ENCODE results near the gene TRIP4.

TRIP4 gene

DNA sequence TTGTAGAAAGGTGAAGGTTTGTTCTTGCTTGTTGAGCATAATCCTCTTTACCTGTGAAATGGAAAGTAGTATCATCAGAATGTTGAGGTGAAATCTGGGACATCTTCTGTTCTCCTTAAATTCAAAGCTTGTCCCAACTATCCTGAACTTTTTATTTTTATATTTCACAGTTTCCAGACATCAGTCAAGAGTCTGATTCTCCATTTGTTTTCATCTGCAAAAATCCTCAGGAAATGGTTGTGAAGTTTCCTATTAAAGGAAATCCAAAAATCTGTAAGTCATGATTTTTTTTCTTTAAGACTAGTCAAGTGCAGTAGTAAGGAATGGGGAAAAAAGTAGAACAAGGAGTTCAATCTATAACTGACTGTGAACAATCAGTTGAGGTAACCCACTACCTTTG is 57.2 kb downstream of the TRIP4 start:
- no peak for DNase-seq (ENCODE audit: extremely low read depth in 1 of 2, low read depth in 1 of 2)

DNA sequence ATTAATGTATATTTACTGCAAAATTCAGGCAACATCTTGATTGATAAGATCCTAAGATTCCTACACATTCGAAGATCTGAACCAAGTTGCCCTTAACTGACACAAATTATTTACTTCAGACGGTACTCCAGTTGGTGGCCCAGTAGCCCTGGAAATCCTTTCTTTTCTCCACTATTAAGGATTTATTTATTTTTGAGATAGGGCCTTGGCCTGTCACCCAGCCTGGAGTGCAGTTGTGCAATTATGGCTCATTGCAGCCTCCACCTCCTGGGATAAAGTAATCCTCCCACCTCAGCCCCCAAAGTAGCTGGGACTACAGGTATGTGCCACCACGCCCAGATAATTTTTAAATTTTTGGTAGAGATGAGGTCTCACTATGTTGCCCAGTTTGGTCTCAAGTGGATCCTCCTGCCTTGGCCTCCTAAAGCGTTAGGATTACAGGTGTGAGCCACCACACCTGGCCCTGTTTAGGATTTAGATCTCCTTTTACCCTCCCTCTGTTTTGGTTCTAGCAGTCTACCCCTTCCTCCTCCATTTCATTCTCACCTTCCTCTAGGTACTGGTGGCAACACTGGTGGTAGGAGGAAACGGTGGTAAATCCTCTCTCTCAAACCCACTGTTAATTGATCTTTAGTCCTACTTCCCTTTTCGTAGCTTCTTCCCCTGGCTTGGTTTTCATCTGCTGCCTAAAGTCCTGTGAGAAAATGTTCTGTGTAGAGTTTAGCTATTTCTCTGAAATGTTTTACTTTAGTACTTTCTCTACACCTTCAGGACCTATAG is 60.1 kb downstream of the TRIP4 start:
- DNase-seq (ENCODE audit: extremely low read depth in 1 of 2, low read depth in 1 of 2): no peak

DNA sequence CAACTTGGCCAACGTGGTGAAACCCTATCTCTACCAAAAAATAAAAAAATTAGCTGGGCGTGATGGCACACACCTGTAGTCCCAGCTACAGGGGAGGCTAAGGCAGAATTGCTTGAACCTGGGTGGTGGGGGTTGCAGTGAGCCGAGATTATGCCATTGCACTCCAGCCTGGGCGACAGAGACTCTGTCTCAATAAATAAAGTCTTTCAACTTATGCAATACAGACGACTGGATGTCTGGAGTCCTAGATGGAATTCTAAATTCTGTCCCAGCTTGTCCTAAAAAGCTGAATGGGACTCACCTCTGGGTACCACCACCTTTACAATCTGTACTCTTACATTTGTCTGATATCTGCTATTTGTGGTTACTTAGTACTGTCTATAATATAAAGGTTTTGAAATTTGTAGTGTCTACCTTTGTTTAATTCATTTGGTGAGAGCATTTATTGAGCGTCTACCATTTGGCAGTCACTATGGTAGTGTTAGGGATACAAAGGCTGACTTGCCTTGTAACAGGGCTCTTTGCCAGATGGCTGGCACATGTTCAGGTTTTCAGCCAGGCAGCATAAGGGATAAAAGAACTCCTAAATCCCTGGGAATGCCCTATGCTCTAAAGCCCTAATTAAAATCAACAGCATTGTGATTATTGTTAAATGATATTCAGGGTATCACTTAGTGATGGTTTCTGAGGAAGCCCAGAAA is 65.5 kb downstream of the TRIP4 start:
- DNase-seq (ENCODE audit: extremely low read depth in 1 of 2, low read depth in 1 of 2): no peak

DNA sequence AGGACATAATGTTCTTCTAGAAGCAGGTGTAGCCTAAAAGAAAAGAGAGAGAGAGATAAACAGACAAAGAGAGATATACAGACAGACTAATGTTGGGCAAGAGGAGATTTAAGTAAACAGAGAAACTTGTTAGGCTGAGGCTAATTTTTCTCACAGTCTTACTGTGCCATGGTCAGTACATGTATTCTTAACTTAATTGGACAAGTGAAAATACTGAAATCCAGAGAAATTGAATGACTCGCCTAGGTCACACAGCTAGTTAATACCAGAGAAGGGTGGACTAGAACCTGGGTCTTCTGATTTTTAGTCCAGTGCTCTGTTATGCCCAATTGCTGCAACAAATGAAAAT is 66.0 kb downstream of the TRIP4 start:
- DNase-seq (ENCODE audit: extremely low read depth in 1 of 2, low read depth in 1 of 2): no peak

- no peak for DNase-seq (ENCODE audit: extremely low read depth in 1 of 2, low read depth in 1 of 2)
These were observed 66.6 kb downstream of the TRIP4 start for GRCh38 chr15:64454282-64454681.

DNA sequence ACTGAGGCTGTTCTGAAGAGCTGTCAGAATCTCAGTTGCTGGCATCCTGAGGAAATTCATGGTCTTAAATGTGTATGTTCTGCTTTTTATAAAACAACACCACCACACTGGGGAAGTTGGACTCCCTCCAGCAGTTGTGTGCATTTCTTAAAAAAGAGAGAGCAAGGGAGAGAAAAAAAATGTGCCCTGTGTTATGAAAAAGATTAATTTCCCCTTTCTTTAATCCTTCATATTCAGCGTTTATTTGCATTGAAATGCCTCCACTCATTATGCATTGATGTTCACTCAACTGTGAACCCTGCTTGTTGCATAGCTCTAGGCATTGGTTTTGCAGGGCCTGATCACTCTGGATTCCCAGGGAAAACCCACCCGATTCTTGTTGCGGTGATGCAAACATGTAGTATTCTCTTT is 68.3 kb downstream of the TRIP4 start:
- no peak for DNase-seq (ENCODE audit: extremely low read depth in 1 of 2, low read depth in 1 of 2)

GRCh38 chr15:64456634-64457108 is 69.0 kb downstream of the TRIP4 start:
- DNase-seq (ENCODE audit: extremely low read depth in 1 of 2, low read depth in 1 of 2): no peak

DNA sequence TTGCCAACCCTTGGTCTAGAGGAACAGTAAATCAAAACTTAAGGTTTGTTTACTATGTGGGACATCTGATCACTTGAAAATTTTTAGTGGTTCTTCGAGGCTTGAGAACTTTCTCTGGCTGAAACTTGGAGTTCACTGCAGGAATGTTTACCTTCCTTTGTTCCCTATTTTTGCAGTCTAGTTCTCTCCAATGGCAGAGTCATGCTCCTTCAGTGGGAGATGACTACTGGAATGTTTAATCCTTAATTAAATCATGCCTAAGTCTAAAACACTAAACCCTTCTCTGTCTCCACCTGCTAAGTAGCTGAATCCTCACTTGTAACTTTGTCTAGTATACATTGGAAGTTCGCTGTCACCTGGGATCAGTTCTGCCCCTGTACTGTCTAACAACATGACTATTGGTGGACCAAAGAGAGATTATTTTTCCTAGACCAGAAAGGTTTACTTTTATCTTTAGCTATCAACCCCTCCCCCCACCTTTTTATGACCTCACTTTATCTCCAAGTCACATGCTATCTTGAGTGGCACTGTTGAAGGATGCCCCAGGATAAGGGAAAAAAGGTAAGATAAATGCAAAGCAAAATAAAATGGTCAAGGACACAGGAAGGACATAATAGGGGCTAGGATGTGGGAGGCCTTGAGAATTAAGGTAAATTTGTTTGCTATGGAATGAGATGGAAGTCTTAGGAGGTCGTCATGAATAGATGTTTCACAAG is 71.6 kb downstream of the TRIP4 start:
- DNase-seq (ENCODE audit: extremely low read depth in 1 of 2, low read depth in 1 of 2): no peak

DNA sequence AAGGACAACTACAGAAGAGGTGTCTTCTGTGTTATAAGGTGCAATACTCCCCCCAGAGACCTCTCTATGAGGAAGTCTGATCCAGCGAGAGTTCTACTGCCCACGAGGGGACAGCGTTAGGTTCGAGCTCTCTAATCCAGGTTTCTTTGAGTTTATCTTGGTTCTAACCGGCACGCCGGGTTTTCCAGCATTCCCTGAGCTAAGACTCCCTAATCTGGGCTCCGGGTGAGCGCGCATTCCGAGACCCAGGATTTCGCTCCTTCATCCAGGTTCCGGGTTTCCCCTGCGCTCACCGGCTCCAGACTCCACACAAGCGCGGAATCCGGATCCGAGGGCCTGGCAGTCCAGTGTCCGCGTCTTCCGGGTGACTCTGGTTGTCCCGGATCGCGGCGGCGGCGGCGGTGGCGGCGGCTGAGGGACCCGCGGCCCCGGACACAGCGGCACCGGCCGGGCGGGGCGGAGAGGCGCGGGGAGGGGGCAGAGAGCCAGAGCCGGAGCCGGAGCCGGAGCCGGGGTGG is 72.6 kb downstream of the TRIP4 start, which contains the start of gene ZNF609:
ZNF609 (plus strand) TSS at position 373 of the 518 bp plus-strand sequence. CDS start 38,842 bp downstream, outside the sequence.
- peak; percentile 72 to 76 for DNase-seq (ENCODE audit: extremely low read depth in 1 of 2, low read depth in 1 of 2)

- peak; percentile 7 to 20 for DNase-seq (ENCODE audit: extremely low read depth in 1 of 2, low read depth in 1 of 2)
These were observed 73.4 kb downstream of the TRIP4 start for GRCh38 chr15:64460724-64461720.

DNA sequence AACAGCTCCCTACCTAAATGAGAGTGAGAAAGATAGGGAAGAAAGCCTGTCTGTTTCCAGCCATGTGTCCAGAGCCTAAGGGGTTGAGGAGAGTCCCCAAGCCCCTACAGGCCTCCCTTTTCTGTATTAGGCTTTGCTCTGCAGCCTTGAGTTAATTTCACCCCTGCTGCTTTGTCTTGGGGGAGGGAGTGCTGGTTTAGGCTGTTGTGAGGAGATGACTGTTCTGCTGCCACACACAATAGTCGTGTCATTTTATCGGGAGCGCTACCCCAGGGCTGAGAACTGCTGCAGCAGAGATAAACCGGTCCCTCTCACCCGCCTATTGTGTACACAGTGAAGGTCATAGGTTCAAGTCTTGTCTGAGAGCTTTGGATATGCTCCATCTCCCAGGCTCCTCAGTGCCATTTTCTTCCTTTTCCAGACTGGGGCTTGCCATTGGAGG is 74.1 kb downstream of the TRIP4 start:
- DNase-seq (ENCODE audit: extremely low read depth in 1 of 2, low read depth in 1 of 2): peak; percentile 7 to 15

- no peak for DNase-seq (ENCODE audit: extremely low read depth in 1 of 2, low read depth in 1 of 2)
These were observed 74.9 kb downstream of the TRIP4 start for GRCh38 chr15:64462492-64462891.

GRCh38 chr15:64464276-64465005 is 76.8 kb downstream of the TRIP4 start:
- no peak for DNase-seq (ENCODE audit: extremely low read depth in 1 of 2, low read depth in 1 of 2)

DNA sequence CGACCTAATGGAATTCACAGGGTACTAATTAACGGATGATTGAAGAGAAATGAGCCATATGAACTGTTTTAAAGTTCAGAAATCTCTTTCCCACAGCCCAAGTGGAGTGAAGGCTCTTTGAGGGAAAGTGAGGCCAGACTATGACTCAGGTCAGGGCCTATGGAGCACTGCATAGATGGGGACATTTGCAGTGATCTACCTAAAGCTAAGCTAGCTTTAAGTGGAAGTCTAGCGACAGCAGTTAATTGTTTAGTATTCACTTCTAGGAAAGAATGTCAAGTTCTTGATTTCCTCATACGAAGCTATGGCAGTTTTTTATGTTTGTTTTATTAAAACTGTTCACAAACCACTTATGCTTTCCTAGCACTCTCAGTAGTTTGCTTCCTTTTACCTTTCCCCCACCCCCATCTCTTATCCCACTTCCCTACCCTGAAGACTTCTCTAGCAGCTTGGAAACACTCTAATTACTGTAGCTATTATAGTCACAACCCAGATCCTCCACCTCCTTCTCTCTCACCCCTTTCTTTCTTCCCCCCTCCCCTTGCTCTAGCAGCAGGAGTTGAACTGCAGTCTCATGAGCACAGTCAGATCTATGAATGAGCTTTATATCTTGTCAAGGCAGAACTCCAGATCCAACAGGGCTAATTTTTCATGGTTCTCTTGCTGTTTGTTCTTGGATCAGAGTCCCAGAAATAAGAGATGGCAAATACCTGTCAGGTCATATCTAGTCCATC is 78.9 kb downstream of the TRIP4 start:
- DNase-seq (ENCODE audit: extremely low read depth in 1 of 2, low read depth in 1 of 2): no peak

GRCh38 chr15:64472161-64472560 is 84.5 kb downstream of the TRIP4 start:
- no peak for DNase-seq (ENCODE audit: extremely low read depth in 1 of 2, low read depth in 1 of 2)

- no peak for DNase-seq (ENCODE audit: extremely low read depth in 1 of 2, low read depth in 1 of 2)
These were observed 87.2 kb downstream of the TRIP4 start for GRCh38 chr15:64474846-64475245.

DNA sequence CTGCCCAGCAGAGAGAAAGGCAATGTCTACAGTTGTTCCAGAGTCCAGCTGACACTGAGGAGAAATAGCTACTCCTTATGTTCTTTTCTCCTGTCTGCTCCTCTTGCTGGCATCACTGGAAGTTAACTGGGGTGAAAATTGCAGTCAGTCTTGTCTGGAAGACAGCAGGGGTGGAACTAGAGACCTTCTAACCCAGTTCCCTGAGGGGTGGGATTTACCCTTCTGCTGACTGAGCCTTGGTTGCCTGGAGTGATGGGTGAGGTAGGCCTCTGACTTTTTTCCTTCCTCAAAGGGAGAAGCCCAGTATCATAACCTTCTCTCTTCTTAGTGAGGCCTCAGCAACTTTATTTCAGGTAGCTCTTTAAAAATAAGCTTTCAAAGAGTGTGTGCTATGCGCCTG is 88.9 kb downstream of the TRIP4 start:
- DNase-seq (ENCODE audit: extremely low read depth in 1 of 2, low read depth in 1 of 2): no peak

GRCh38 chr15:64478863-64479262 is 91.2 kb downstream of the TRIP4 start:
- DNase-seq (ENCODE audit: extremely low read depth in 1 of 2, low read depth in 1 of 2): no peak

DNA sequence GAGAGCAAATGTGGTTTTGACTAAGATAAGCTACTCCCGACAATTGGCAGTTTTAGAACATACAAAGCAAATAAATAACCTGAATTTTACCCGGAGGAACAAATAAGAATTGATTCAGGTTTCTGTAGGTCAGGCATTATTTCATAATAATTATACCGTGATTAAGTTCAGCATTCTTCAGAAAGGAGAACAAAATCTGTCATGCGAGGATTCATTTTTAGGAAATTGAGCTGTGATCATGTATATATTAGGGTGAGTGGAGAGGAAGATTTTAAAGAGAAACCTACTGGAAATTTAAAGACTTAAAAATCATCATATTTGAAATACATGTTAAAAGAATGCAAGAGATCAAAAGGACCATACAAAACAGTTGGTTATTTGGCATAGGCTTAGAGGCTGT is 93.3 kb downstream of the TRIP4 start:
- no peak for DNase-seq (ENCODE audit: extremely low read depth in 1 of 2, low read depth in 1 of 2)
